NAMALWA (cell line): Measurements from ENCODE around the gene SMIM44.
A peak's percentile ranks its signal among the peaks of the same experiment; 100 is the strongest.
"Not testable (repeated sequence)": the region's sequence is repeated elsewhere in the genome, so short reads cannot be mapped to it uniquely, and the experiment has no call there.

ENCODE experiments used
- DNase-seq: peaks from one replicate; pipeline ENCODE4 v3.0.0-alpha.2; 2015; ENCODE audit warnings: low spot score

Gene SMIM44

GRCh38 chr19:3457528-3458228, 25.6 kb downstream of the SMIM44 start:
- no peak for DNase-seq

GRCh38 chr19:3456925-3457527, 26.2 kb downstream of the SMIM44 start:
- DNase-seq, result no peak

- DNase-seq, result no peak
These were observed 27.2 kb downstream of the SMIM44 start for GRCh38 chr19:3455960-3456601.

- DNase-seq, result no peak
These were observed 27.8 kb downstream of the SMIM44 start for GRCh38 chr19:3455393-3455955.

- DNase-seq, result no peak
These were observed 28.4 kb downstream of the SMIM44 start for GRCh38 chr19:3454656-3455392.

- no peak for DNase-seq
These were observed 29.4 kb downstream of the SMIM44 start for GRCh38 chr19:3453840-3454239.

- not testable (repeated sequence) for DNase-seq
These were observed 30.4 kb downstream of the SMIM44 start for GRCh38 chr19:3452942-3453214.

GRCh38 chr19:3452171-3452941, 30.9 kb downstream of the SMIM44 start:
- no peak for DNase-seq

- DNase-seq, result no peak
These were observed 31.8 kb downstream of the SMIM44 start for GRCh38 chr19:3451451-3451866.

GRCh38 chr19:3450796-3451411, 32.3 kb downstream of the SMIM44 start:
- peak; percentile 54 for DNase-seq

- DNase-seq, result no peak
These were observed 34.5 kb downstream of the SMIM44 start for GRCh38 chr19:3448616-3449334.

GRCh38 chr19:3446657-3447056, 36.6 kb downstream of the SMIM44 start:
- DNase-seq, result not testable (repeated sequence)

- no peak for DNase-seq
These were observed 38.5 kb downstream of the SMIM44 start for GRCh38 chr19:3444695-3445234.

- no peak for DNase-seq
These were observed 39.2 kb downstream of the SMIM44 start for GRCh38 chr19:3443840-3444694.

- no peak for DNase-seq
These were observed 40.7 kb downstream of the SMIM44 start for GRCh38 chr19:3442487-3443071.

GRCh38 chr19:3441986-3442329, 41.3 kb downstream of the SMIM44 start:
- no peak for DNase-seq

- DNase-seq, result no peak
These were observed 41.9 kb downstream of the SMIM44 start for GRCh38 chr19:3441089-3441985.

- DNase-seq, result peak; percentile 80
These were observed 43.2 kb downstream of the SMIM44 start for GRCh38 chr19:3440082-3440481.
